Liver (tissue), 9 donors: ENCODE data around the gene MMEL1. TPM values are rescaled to one million over a fixed set of nuclear protein-coding genes. Genes with fewer than 3 reads are reported as not detected.

Experiments
- DNase-seq: peaks from one replicate; pipeline ENCODE4 v3.0.0-alpha.2; 2017; ENCODE audit warnings: low spot score
- H3K27ac ChIP-seq, 2 donors: one replicate each; pipeline ENCODE4 v1.7.0; 2013; ENCODE audit warnings: inconsistent platforms in 2 of 2, low read length in 2 of 2, control low read depth in 1 of 2, low read depth in 1 of 2, mild to moderate bottlenecking in 1 of 2
- H3K27me3 ChIP-seq, 4 donors: one replicate each; pipeline versions ENCODE4 v1.6.1 to v1.7.0; 2013; ENCODE audit warnings: low read length in 3 of 4, inconsistent platforms in 1 of 4, mild to moderate bottlenecking in 1 of 4, moderate library complexity in 1 of 4; ENCODE audit not compliant: control insufficient read depth in 4 of 4, insufficient read depth in 4 of 4
- H3K36me3 ChIP-seq, 4 donors: one replicate each; pipeline versions ENCODE4 v1.6.1 to v1.7.0; 2013; ENCODE audit warnings: low read length in 3 of 4, mild to moderate bottlenecking in 3 of 4, low read depth in 1 of 4, moderate library complexity in 1 of 4; ENCODE audit not compliant: control insufficient read depth in 4 of 4, insufficient read depth in 3 of 4
- H3K4me1 ChIP-seq, 4 donors: one replicate each; pipeline versions ENCODE4 v1.6.1 to v1.7.0; 2013; ENCODE audit warnings: low read length in 3 of 4, mild to moderate bottlenecking in 3 of 4, moderate library complexity in 1 of 4; ENCODE audit not compliant: control insufficient read depth in 4 of 4, insufficient read depth in 4 of 4
- H3K4me3 ChIP-seq, 3 donors: one replicate each; pipeline versions ENCODE4 v1.6.1 to v1.7.0; 2013; ENCODE audit warnings: low read length in 3 of 3, control low read depth in 1 of 3, low read depth in 1 of 3, mild to moderate bottlenecking in 1 of 3
- H3K9ac ChIP-seq, 2 donors: one replicate each; pipeline ENCODE4 v1.7.0; 2013; ENCODE audit warnings: low read length in 2 of 2, mild to moderate bottlenecking in 2 of 2, moderate library complexity in 2 of 2, control low read depth in 1 of 2, low read depth in 1 of 2
- H3K9me3 ChIP-seq, 4 donors: one replicate each; pipeline versions ENCODE4 v1.6.1 to v1.7.0; 2013; ENCODE audit warnings: low read length in 3 of 4; ENCODE audit not compliant: control insufficient read depth in 4 of 4
- ATF3 ChIP-seq: IDR thresholded peaks from 2 replicates; pipeline ENCODE4 v1.6.1; 2016; ENCODE audit warnings: antibody characterized with exemption
- CTCF ChIP-seq: fragments of 150-350 bp; IDR thresholded peaks from 2 replicates; pipeline ENCODE4 v1.5.1; 2017; ENCODE audit warnings: improper control_type of control experiment, low read depth, low read length; ENCODE audit not compliant: missing input control
- EGR1 ChIP-seq, 2 donors: IDR thresholded peaks; 2 replicates each; pipeline ENCODE4 v1.6.1; 2016 to 2018; ENCODE audit warnings: antibody characterized with exemption in 2 of 2, low read depth in 2 of 2
- FOXA1 ChIP-seq: IDR thresholded peaks from 2 replicates; pipeline ENCODE4 v1.6.1; 2016; ENCODE audit warnings: antibody characterized with exemption
- FOXA2 ChIP-seq: IDR thresholded peaks from 2 replicates; pipeline ENCODE4 v1.6.1; 2016; ENCODE audit warnings: antibody characterized with exemption
- HNF4A ChIP-seq, 2 donors: conservative IDR thresholded peaks; 2 replicates each; pipeline ENCODE4 v1.6.1; 2016; ENCODE audit warnings: antibody characterized with exemption in 2 of 2, mild to moderate bottlenecking in 2 of 2
- HNF4G ChIP-seq: IDR thresholded peaks from 2 replicates; pipeline ENCODE4 v1.6.1; 2016; ENCODE audit warnings: antibody characterized with exemption
- JUND ChIP-seq, 2 donors: IDR thresholded peaks; 2 replicates each; pipeline ENCODE4 v1.6.1; 2016; ENCODE audit warnings: antibody characterized with exemption in 2 of 2
- MAX ChIP-seq: IDR thresholded peaks from 2 replicates; pipeline ENCODE4 v1.6.1; 2016; ENCODE audit warnings: antibody characterized with exemption
- NR2F2 ChIP-seq: IDR thresholded peaks from 2 replicates; pipeline ENCODE4 v1.6.1; 2016; ENCODE audit warnings: antibody characterized with exemption
- RAD21 ChIP-seq, 2 donors: IDR thresholded peaks; 2 replicates each; pipeline ENCODE4 v1.6.1; 2016; ENCODE audit warnings: antibody characterized with exemption in 2 of 2, mild to moderate bottlenecking in 2 of 2
- REST ChIP-seq: IDR thresholded peaks from 2 replicates; pipeline ENCODE4 v1.6.1; 2016; ENCODE audit warnings: antibody characterized with exemption, mild to moderate bottlenecking
- RXRA ChIP-seq, 2 donors: IDR thresholded peaks; 2 replicates each; pipeline ENCODE4 v1.6.1; 2017 to 2018; ENCODE audit warnings: antibody characterized with exemption in 2 of 2, mild to moderate bottlenecking in 1 of 2
- SP1 ChIP-seq: IDR thresholded peaks from 2 replicates; pipeline ENCODE4 v1.6.1; 2018; ENCODE audit warnings: antibody characterized with exemption, mild to moderate bottlenecking
- TAF1 ChIP-seq: conservative IDR thresholded peaks from 2 replicates; pipeline ENCODE4 v1.6.1; 2016; ENCODE audit warnings: antibody characterized with exemption, mild to moderate bottlenecking
- YY1 ChIP-seq: IDR thresholded peaks from 2 replicates; pipeline ENCODE4 v1.6.1; 2016; ENCODE audit warnings: antibody characterized with exemption, mild to moderate bottlenecking
- ZBTB33 ChIP-seq: IDR thresholded peaks from 2 replicates; pipeline ENCODE4 v1.6.1; 2016; ENCODE audit warnings: antibody characterized with exemption
- WGBS: extraction: QIAGEN DNeasy Blood & Tissue Kit; methylation state at CpG from one replicate; pipeline ENCODE4 v1.1.7; 2013; 5-methylcytosine and 5-hydroxymethylcytosine counted together
- polyA plus RNA-seq, 2 donors: library from polyadenylated mRNA; stranded (reverse) in 1 of 2; unstranded in 1 of 2; fragments of 200-250 nt in 1 of 2; fragments of >200 nt in 1 of 2; fragmentation: Nextera tagmentation in 1 of 2; extraction: Ambion mirVana in 1 of 2; gene quantifications; one replicate each; pipeline versions ENCODE4 v1.2.1 to v1.2.3, GENCODE V29; 2013 to 2015
- total RNA-seq, 2 donors: library from RNA; depleted of rRNA; stranded (reverse); fragments of >200 nt; gene quantifications; one replicate each; pipeline ENCODE4 v1.2.3, GENCODE V29; 2014
- donor health status: healthy.
- donor health status: healthy.
- donor health status: healthy.
- donor health status: healthy.
- donor health status: healthy.

The MMEL1 gene
- total and polyA plus RNA-seq, 4 donors, result under 0.01 to 0.42 TPM; not detected in 2

GRCh38 chr1:2604844-2605508 is 27.8 kb downstream of the MMEL1 start:
- Histone ChIP-seq H3K9ac (no peak overlapping the region), H3K9me3 (no peaks in the 10 kb centered on the region), H3K27ac (no peak overlapping the region), H3K27me3 (no peaks in the 10 kb centered on the region), H3K4me1 (no peaks in the 10 kb centered on the region), H3K36me3 (no peaks in the 10 kb centered on the region), H3K4me3 (no peak overlapping the region)
- no peak for DNase-seq
- no peak for TF ChIP-seq YY1
- TF ChIP-seq FOXA1, result no peak
- no peak for TF ChIP-seq EGR1 (IDR thresholded peaks at IDR 0.05; ENCODE audit: low read depth in 2 of 2)
- TF ChIP-seq RAD21 (IDR thresholded peaks at IDR 0.05), result no peak
- no peak for TF ChIP-seq REST
- no peak for TF ChIP-seq ZBTB33
- no peak for TF ChIP-seq TAF1
- no peak for TF ChIP-seq ATF3
- no peak for TF ChIP-seq HNF4G
- no peak for TF ChIP-seq HNF4A (conservative IDR thresholded peaks at IDR 0.05)
- no peak for TF ChIP-seq MAX
- TF ChIP-seq NR2F2, result no peak
- TF ChIP-seq SP1, result no peak
- 87% methylated on average over 14 of the region's 14 CpGs for WGBS

- Histone ChIP-seq H3K9me3 (no peaks in the 10 kb centered on the region), H3K4me1 (no peaks in the 10 kb centered on the region), H3K4me3 (no peak overlapping the region), H3K36me3 (no peaks in the 10 kb centered on the region), H3K9ac (no peak overlapping the region), H3K27me3 (no peaks in the 10 kb centered on the region), H3K27ac (no peak overlapping the region)
- 84% methylated on average over 19 of the region's 19 CpGs for WGBS
- DNase-seq, result no peak
- TF ChIP-seq RXRA (IDR thresholded peaks at IDR 0.05) (no peak), TAF1 (no peak), REST (no peak), RAD21 (IDR thresholded peaks at IDR 0.05) (no peak), NR2F2 (no peak), FOXA1 (no peak), FOXA2 (no peak), SP1 (no peak), JUND (IDR thresholded peaks at IDR 0.05) (no peak), HNF4G (no peak), CTCF (no peak), HNF4A (conservative IDR thresholded peaks at IDR 0.05) (no peak)
These were observed 28.5 kb downstream of the MMEL1 start for GRCh38 chr1:2604156-2604843.
